Measurements from ENCODE around the gene NPFFR1.
"Not testable (repeated sequence)": the region's sequence is repeated elsewhere in the genome, so short reads cannot be mapped to it uniquely, and the experiment has no call there.

Gene NPFFR1

DNA sequence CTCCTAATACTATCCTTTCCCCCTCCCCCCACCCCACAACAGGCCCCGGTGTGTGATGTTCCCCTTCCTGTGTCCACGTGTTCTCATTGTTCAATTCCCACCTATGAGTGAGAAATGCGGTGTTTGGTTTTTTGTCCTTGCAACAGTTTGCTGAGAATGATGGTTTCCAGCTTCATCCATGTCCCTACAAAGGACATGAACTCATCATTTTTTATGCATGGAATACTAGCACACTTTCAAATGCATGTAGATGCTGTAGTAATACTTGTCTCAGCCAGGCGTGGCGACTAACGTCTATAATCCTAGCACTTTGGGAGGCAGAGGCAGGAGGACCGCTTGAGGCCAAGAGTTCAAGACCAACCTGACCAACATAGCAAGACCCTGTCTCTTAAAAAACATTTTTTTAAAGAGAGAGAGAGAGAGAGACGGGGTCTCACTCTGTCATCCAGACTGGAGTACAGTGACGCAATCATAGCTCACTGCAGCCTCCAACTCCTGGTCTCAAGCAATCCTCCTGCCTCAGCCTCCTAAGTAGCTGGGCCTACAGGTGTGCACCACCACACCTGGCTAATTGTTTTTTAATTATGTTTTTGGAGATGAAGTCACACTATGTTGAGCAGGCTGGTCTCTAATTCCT, 60.9 kb downstream of the NPFFR1 start:
- DNase-seq = not testable (repeated sequence)

DNA sequence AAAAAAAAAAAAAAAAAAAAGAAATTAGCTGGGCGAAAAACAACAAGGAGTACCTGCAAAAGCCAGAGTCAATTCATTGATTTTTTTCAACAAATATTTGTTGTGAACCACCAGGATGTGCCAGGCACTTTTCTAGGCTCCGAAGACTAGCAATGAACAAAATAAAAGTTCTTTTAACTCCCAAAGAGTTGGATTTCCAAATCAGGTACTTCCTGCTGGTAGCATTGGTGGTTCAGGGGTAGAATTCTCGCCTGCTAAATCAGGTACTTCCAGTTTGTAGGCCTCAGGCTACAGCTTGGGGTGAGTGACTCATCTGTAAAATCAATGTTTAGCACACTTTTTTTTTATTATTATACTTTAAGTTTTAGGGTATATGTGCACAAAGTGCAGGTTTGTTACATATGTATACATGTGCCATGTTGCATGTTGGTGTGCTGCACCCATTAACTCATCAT, 61.4 kb downstream of the NPFFR1 start:
- DNase-seq = no peak

DNA sequence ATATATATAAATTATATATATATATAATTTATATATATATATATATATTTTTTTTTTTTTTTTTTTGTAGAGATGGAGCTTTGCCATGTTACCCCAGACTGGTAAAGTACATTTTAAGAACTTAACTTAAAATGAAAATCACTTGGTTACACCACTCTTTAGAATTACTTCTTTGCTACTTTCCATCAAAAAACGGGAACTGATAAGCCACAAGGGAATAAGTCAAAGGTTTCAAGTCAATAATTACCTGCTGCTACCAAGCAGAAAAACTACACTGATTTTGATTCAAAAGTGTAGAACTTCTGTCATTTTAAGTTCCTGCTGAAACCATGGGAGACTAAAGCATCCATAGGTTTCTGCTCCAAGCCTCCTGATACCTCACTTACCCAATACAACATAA, 62.8 kb downstream of the NPFFR1 start:
- no peak for DNase-seq

DNA sequence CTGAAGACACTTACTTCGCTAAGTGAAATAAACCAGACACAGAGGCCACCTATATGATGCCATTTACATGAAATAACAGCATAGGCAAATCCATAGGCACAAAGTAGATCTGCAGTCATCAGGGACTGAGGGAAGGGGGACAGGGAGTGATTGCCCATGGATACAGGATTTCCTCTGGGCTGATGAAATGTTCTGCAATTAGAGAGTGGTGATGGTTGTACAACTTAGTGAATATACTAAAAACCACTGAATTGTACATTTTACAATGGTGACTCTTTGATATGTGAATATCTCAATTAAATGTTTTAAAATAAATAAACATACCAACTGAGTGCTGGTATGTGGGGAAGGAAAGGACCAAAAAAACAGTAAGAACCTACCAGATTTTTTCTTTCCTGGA, 70.9 kb downstream of the NPFFR1 start:
- no peak for DNase-seq

DNA sequence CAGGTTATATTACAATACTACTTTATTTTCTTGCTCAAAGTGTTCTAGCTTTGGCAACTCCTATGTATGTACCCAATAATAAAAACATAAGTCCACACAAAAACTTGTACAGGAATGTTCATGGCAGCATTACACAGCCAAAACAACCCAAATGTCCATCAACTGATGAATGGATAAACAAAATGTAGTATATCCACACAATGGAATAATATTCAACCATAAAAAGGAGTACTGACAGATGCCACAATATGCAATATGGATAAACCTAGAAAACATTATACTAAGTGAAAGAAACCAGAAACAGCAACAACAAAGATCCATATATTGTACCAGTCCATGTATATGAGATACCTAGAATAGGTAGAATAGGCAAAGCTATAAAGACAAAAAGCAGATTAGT, 71.5 kb downstream of the NPFFR1 start:
- no peak for DNase-seq

DNA sequence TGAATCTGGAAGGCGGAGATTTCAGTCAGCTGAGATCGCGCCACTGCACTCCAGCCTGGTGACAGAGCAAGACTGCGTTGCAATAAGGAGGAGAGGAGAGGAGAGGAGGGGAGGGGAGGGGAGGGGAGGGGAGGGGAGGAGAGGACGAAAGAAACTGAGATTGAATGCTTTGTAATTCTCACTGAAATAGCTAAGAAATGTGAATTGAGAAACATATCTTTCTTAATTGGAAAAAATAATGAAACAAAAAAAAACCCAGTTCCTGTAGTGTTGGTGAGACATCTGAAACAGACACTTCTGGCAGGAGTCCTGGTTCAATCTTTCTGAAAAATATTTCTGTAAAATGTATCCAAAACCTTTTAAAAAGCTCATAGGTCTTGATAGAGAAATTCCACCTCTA, 77.0 kb downstream of the NPFFR1 start:
- no peak for DNase-seq

DNA sequence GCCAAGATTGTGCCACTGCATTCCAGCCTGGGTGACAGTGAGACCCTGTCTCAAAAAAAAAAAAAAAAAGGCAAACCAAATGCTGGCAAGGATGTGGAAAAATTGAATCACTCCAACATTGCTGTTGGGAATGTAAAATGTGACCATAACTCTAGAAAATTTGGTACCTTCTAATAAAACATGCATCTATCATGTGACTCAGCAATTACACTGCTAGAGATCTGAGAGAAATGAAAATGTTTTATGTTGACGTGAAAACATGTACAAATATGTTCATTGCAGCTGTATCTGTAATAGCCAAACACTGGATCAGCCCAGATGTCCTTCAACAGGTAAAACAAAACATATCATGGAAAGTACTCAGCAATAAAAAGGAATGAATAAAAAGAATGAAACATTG, 82.7 kb downstream of the NPFFR1 start:
- no peak for DNase-seq

DNA sequence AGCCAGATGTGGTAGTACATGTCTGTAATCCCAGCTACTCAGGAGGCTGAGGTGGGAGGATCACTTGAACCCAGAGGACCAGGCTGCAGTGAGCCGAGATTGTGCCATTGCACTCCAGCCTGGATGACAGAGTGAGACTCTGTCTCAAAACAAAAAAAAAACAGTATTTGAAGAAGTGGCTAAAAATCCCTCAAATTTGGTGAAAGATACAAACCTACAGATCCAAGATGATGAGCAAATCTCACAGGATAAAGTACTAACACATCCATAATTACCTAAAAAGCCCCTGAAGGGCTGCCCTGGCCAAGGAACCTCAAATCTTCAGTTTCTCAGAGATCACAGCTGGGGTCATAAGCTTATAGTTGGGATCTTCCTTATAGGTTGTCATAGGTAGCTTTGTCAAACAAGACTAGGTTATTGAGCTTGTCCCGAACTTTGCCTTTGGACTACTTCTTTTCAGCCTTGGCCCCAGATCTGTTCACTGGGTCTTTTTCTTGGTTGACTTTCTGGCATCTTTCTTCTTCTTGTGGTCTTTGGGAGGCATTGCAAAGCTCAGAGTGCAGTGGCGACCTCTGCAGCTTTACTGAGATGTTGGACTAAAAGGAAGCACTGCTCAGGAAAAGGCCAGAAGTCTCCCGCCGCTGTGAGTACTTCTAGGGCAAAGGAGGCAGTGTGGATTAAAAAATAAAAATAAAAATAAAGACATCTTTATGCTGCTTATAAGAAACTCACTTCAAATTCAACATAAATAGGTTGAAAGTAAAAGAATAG, 84.9 kb downstream of the NPFFR1 start:
- DNase-seq = no peak
